HepG2 (cell line): ENCODE results near the gene AHNAK. TPM values are rescaled to one million over a fixed set of nuclear protein-coding genes. Genes with fewer than 3 reads are reported as not detected.

Experiments used
- ATAD3A ChIP-seq: sonication (generic); formaldehyde crosslinking; IDR thresholded peaks from 2 replicates; pipeline ENCODE4 v1.4.0; 2020; ENCODE audit warnings: missing genetic modification reagents
- ATF7 ChIP-seq, 2 experiments: fragments of 450-650 bp in 1 of 2; sonication (generic) in 1 of 2; formaldehyde crosslinking in 1 of 2; IDR thresholded peaks; 2 replicates each; pipeline versions ENCODE4 v1.4.0 to v1.6.1; 2016 to 2020; ENCODE audit warnings: antibody characterized with exemption in 1 of 2, mild to moderate bottlenecking in 1 of 2, missing genetic modification reagents in 1 of 2
- CCAR2 ChIP-seq: fragments of 200-400 bp; formaldehyde crosslinking; optimal IDR thresholded peaks from 2 replicates; pipeline ENCODE3; 2018; ENCODE audit warnings: low read depth, mild to moderate bottlenecking, low read length, moderate library complexity
- ELF1 ChIP-seq: sonication (generic); formaldehyde crosslinking; IDR thresholded peaks from 2 replicates; pipeline ENCODE4 v1.4.0; 2020; ENCODE audit warnings: missing genetic modification reagents
- HBP1 ChIP-seq: IDR thresholded peaks from 2 replicates; pipeline ENCODE4 v1.6.1; 2016; ENCODE audit warnings: low read depth, control low read depth
- RBFOX2 ChIP-seq: fragments of 200-400 bp; formaldehyde crosslinking; IDR thresholded peaks from 2 replicates; pipeline ENCODE4 v1.6.1; 2017; ENCODE audit warnings: low read depth, mild to moderate bottlenecking, low read length
- U2AF2 ChIP-seq: fragments of 200-400 bp; formaldehyde crosslinking; IDR thresholded peaks from 2 replicates; pipeline ENCODE4 v1.6.1; 2017; ENCODE audit warnings: low read depth, mild to moderate bottlenecking, low read length
- YY1 ChIP-seq: IDR thresholded peaks from 2 replicates; pipeline ENCODE4 v1.6.1; 2011; ENCODE audit warnings: low read length, low read depth, moderate library complexity, mild to moderate bottlenecking; ENCODE audit not compliant: insufficient read depth, insufficient replicate concordance
- ZBTB20 ChIP-seq: sonication (generic); formaldehyde crosslinking; IDR thresholded peaks from 2 replicates; pipeline ENCODE4 v1.8.1; 2023; ENCODE audit warnings: missing genetic modification reagents, low read depth, mild to moderate bottlenecking, borderline replicate concordance
- ZNF136 ChIP-seq: sonication (generic); formaldehyde crosslinking; IDR thresholded peaks from 2 replicates; pipeline ENCODE4 v1.8.1; 2022; ENCODE audit warnings: low read depth, mild to moderate bottlenecking, moderate library complexity, missing genetic modification reagents
- ZNF230 ChIP-seq: sonication (generic); formaldehyde crosslinking; IDR thresholded peaks from 2 replicates; pipeline ENCODE4 v1.4.0; 2020; ENCODE audit warnings: mild to moderate bottlenecking, missing genetic modification reagents
- ZNF318 ChIP-seq: sonication (generic); formaldehyde crosslinking; IDR thresholded peaks from 2 replicates; pipeline ENCODE4 v1.4.0; 2020; ENCODE audit warnings: mild to moderate bottlenecking, missing genetic modification reagents
- ZNF335 ChIP-seq: sonication (generic); formaldehyde crosslinking; IDR thresholded peaks from 2 replicates; pipeline ENCODE4 v1.4.0; 2020; ENCODE audit warnings: missing genetic modification reagents
- ZNF550 ChIP-seq: sonication (generic); formaldehyde crosslinking; IDR thresholded peaks from 2 replicates; pipeline ENCODE4 v1.4.0; 2020; ENCODE audit warnings: mild to moderate bottlenecking, missing genetic modification reagents, borderline replicate concordance
- ZNF567 ChIP-seq: sonication (generic); formaldehyde crosslinking; IDR thresholded peaks from 2 replicates; pipeline ENCODE4 v1.8.1; 2023; ENCODE audit warnings: mild to moderate bottlenecking, missing genetic modification reagents, borderline replicate concordance
- ZNF644 ChIP-seq: IDR thresholded peaks from 2 replicates; pipeline ENCODE4 v1.6.1; 2016; ENCODE audit warnings: low read depth
- ZSCAN30 ChIP-seq: sonication (generic); formaldehyde crosslinking; IDR thresholded peaks from 2 replicates; pipeline ENCODE4 v1.5.0; 2020; ENCODE audit warnings: mild to moderate bottlenecking, missing genetic modification reagents
- polyA plus RNA-seq, 8 experiments: library from polyadenylated mRNA; depleted of rRNA in 3 of 8; stranded (reverse) in 7 of 8; unstranded in 1 of 8; fragments of >200 nt; fragmentation: Illumina TruSeq in 4 of 8; extraction: Trizol in 4 of 8; gene quantifications; 2 replicates each; pipeline versions ENCODE4 v1.2.1 to v1.2.3, GENCODE V29; 2011 to 2016; ENCODE audit warnings: low read depth in 4 of 8, missing spikeins in 1 of 8, mixed read lengths in 1 of 8; ENCODE audit not compliant: insufficient read depth in 1 of 8
- total RNA-seq, 5 experiments: library from RNA; depleted of rRNA; stranded (reverse); fragments of >200 nt; fragmentation: Illumina TruSeq; extraction: Trizol; gene quantifications; 2 replicates each; pipeline ENCODE4 v1.2.3, GENCODE V29; 2016; ENCODE audit warnings: low read depth in 1 of 5
- TF ChIP-seq, protein P1 (sequence below): sonication (generic); formaldehyde crosslinking; conservative IDR thresholded peaks from 2 replicates; pipeline ENCODE4 v1.8.0; 2022; ENCODE audit warnings: low read depth, missing genetic modification reagents

AHNAK gene
- total and polyA plus RNA-seq, 2 of the 13 experiments (the other 11 are each of a cell fraction or from before 2014, with no cell fraction given): 23.4 to 25.0 TPM

GRCh38 chr11:62398011-62398994 is 148.3 kb downstream of the AHNAK start (continued):
- no peak for TF ChIP-seq ZNF318 (CRISPR knock-in tag)
- no peak for TF ChIP-seq YY1
- TF ChIP-seq ELF1 (CRISPR knock-in tag): no peak
- TF ChIP-seq CCAR2: no peak
- no peak for TF ChIP-seq ZNF644
- no peak for TF ChIP-seq HBP1
- TF ChIP-seq ATF7 (IDR thresholded peaks at IDR 0.05): no peak
- no peak for TF ChIP-seq ATF7 (CRISPR knock-in tag; IDR thresholded peaks at IDR 0.05)
- TF ChIP-seq, protein P1, sequence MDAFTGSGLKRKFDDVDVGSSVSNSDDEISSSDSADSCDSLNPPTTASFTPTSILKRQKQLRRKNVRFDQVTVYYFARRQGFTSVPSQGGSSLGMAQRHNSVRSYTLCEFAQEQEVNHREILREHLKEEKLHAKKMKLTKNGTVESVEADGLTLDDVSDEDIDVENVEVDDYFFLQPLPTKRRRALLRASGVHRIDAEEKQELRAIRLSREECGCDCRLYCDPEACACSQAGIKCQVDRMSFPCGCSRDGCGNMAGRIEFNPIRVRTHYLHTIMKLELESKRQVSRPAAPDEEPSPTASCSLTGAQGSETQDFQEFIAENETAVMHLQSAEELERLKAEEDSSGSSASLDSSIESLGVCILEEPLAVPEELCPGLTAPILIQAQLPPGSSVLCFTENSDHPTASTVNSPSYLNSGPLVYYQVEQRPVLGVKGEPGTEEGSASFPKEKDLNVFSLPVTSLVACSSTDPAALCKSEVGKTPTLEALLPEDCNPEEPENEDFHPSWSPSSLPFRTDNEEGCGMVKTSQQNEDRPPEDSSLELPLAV (CRISPR knock-in tag): no peak
- TF ChIP-seq ZSCAN30 (CRISPR knock-in tag): no peak
- no peak for TF ChIP-seq ZNF230
- TF ChIP-seq ZNF335 (CRISPR knock-in tag): no peak
- TF ChIP-seq ZNF550 (CRISPR knock-in tag): no peak
- no peak for TF ChIP-seq ATAD3A (CRISPR knock-in tag)
- TF ChIP-seq ZBTB20 (CRISPR knock-in tag): no peak
- TF ChIP-seq ZNF136 (CRISPR knock-in tag): no peak
- TF ChIP-seq U2AF2: no peak
- TF ChIP-seq RBFOX2: no peak
- TF ChIP-seq ZNF567 (CRISPR knock-in tag): no peak
